Dermis microvascular lymphatic vessel endothelial cell (primary cell): ENCODE results near the gene TNIP1. TPM values are rescaled to one million over a fixed set of nuclear protein-coding genes. Genes with fewer than 3 reads are reported as not detected.

Source experiments
- DNase-seq, 2 donors: peaks; one replicate each; pipeline versions ENCODE4 v3.0.0 to v3.0.0-alpha.2; 2010; ENCODE audit warnings: low read depth in 2 of 2
- total RNA-seq: library from RNA; depleted of rRNA; stranded (reverse); fragments of >200 nt; gene quantifications from 2 replicates; pipeline ENCODE4 v1.2.1, GENCODE V29; 2014

Gene TNIP1
- total RNA-seq, result 69.1 and 93.1 TPM in 2 replicates

DNA sequence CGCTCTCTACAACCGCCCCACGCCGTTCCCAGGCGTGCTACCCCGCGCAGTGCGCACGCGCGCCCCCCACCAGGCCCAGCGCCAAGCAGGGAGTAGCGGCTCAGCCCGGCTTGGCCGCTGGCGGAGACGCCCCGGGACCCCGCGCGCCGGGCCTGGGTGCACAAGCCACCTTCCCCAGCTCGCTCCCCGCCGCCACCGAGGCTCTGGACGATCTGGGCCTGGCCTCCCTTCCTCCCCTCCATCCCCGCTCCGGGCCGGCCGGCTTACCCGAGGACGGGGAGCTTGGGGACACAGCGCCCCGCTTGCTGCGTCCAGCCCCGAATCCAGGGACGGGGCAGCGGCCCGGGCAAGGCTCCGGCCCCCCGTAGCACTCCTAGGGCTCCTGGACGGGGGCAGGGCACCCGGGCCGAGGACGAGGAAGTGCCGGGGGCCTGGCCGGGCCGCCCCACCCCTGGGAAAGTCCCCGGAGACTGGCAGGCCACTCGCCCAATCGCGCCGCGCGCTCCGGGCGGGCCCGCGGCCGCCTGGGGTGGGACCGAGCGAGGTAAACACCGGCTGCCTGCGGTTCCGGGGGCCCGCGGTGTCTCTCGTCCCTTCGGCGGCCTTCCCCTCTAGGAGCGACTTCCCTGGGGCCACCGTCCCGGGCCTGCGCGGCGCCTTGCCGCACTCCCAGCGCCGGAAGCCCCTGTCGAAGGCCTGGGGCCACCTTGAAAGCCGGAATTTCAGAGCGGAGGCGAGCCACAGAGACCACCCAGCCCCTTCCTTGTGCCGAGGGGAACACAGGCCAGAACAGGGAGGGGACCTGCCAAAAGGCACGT, at the start of gene TNIP1:
Gene TNIP1 (minus strand): TSS at position 422 of the 818 bp plus-strand sequence. CDS start 15,939 bp downstream, outside the sequence.
- DNase-seq, result peak; percentile 82 to 96

DNA sequence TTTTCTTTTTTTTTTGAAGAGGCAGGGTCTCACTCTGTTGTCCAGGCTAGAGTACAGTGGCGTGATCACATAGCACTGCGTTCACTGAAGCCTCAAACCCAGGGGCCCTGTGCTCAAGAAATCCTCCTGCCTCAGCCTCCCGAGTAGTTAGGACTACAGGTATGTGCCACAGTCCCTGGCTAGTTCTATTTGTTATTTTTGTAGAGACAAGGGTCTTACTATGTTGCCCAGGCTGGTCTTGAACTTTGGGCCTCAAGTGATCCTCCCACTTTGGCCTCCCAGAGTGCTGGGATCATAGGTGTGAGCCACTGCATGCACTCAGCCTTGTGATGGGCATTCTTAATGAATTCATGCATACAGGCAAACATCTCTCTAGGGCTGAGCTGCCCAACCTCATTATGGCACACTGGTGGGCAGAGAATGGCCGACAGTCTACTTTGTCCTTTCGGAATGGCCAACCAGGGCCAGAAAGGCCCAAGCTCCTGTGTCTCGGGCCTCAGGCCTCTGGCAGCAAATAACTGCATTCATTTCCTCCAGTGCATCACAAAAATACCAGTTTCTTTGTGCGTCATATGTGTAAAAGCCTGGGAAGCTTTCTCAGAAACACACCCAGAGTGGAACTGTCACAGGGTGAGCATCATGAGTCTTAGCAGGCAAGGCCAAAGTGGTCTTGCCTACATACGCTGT, 49.5 kb upstream of the TNIP1 start:
- DNase-seq, result no peak

DNA sequence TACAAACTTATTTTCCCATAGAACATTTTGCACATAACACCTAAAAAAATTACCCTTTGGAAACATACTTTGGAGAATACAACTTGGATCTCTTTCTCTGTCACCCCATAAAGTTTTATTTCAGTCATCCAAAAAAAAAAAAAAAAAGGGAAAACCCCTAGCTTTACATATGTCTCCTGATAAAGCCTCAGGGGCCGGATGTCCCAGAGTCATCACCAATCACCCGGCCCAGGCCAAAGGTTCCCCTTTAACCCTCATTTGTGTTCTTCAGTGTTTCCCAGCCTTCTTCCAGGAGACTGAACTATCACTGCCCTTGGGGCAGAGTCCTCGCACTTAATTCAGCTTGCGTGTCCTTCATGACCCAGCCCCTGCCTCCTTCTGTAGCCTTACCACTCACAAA, 48.0 kb upstream of the TNIP1 start:
- DNase-seq, result no peak

GRCh38 chr5:151127926-151128325, 47.1 kb upstream of the TNIP1 start:
- DNase-seq, result no peak

DNA sequence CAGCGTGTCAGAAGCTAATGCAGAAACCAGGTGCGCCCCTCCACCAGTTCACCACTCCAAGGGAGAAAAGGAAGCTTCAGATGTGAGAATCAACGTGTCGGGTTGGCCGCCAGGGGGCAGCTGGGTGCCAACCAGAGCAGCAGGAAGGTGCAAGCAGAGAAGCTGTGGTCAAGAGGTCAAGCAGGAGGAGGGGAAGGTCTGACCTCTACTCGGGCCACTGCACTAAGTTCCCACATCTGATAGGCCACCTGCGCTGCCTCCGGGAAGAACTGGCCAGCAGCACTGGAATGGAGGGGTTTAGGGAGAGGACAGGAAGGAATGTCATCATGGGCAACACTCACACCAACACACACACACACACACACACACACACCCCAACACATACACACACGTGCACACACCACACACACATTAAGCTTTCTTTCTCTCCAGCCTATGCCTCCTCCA, 45.4 kb upstream of the TNIP1 start:
- peak; percentile 10 to 64 for DNase-seq

- no peak for DNase-seq
These were observed 44.6 kb upstream of the TNIP1 start for GRCh38 chr5:151125421-151125820.

DNA sequence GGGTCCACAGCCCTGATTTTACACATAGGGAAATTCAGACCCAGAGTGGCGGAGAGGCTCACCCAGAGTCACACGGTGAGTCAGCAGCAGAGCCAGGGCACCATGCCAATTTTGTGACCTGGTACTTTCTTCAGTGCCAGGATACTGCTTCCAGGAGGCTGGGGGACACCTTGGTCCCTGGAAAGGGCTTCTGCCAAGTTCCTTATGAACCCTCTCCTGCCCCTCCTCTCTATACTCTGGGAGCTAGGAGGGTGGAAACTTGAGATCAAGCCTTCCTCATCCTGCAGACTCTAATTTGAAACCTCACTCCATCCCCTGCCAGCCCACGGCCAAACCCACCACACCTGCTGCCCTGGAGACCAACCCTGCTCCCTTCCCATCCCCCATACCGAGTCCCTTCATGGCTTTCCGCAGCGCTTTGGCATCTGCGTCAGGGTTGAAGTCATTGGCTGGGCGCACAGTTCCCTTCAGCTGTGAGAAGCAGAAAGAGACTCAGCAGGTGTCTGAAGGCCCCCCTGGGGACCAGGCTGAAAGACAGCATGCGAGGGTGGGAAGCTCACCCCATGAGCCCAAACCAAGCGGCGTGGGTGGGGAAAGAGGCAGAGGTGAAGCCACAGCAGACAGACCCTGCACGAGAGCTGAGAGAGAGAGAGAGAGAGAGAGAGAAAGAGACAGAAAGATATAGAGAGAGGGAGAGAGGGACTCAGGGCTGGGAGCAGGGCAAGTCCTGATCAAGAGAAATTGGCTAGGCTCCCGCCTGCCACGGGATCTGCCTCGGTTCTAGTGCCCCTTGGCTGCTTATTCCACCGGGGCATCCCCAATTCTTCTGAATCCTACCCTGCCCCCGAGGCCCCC, 43.3 kb upstream of the TNIP1 start:
- peak in 1 of 2 donors; percentile 39 for DNase-seq

DNA sequence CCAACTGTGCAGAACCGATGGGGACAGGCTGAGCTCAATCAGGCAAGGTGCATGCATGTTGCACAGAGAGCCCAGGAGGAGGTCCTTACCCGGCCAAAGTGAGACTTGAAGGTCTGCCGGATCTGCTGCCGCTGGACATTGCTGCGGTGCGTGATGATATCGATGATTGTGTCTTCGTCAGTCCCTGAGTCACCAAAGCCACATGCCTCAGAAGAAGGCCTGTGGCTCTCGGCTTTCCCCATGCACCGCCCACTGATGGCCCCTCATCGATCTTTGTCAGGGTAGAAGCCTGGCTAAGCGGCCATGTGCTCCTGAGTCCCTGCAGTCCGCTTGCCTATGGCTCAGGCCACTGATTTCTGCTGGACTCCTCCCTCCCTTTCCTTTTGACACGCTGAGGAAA, 42.0 kb upstream of the TNIP1 start:
- DNase-seq, result no peak

DNA sequence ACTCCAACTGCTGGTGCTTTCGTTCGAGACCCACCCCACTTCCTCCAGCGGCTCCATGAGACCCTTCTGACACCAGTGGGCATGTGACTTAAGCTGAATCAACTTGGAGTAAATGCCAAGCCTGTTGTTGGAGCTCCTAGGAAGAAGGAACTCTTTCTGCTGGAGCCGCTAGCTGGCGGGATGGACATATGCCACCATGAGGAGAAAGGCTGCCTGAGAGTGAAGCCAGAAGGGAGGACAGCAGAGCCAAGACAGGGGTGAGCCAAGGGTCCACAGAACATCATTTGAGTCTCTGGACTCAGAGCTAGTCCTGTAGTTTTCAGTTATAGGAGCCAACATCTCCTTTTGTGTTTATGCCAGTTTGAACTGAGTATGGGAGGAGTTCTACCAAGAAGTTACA, 40.8 kb upstream of the TNIP1 start:
- no peak for DNase-seq

DNA sequence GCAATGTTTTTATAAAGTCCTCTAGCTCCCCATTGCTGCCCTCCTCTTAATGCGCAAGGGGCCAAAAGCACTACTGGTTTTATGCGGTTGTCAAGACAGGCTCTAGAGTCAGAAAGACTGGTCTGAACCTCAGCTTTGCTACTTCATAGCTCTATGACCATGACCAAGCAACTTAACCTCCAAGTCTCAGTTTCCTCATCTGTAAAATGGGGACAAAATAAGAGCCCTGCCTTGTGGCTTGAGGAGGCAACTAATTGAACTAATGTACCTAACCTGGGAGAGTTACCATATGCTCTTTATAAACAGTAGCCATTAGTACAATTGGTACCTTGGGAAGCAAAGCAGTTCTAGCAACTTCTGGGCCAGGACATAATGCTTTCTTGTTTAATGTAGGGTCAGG, 40.3 kb upstream of the TNIP1 start:
- no peak for DNase-seq

GRCh38 chr5:151118913-151119575, 38.2 kb upstream of the TNIP1 start:
- DNase-seq, result no peak

- DNase-seq, result peak in 1 of 2 donors; percentile 60
These were observed 34.6 kb upstream of the TNIP1 start for GRCh38 chr5:151115272-151115905.

DNA sequence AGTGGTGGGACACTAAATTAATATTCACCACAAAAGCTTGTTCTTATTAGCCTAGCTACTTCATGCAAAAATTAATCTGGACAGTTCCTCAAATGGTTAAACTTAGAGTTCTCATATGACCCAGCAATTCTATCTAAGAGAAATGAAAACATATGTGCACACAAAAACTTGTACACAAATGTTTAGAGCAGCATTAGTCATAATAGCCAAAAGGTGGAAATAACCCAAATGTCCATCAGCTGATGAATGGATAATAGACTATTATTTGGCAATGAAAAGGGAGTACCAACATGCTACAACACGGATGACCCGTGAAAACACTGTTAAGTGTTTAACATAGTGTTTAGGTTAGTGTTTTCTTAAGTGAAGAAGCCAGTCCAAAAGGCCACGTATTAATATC, 32.8 kb upstream of the TNIP1 start:
- no peak for DNase-seq

GRCh38 chr5:151110992-151111391, 30.2 kb upstream of the TNIP1 start:
- no peak for DNase-seq

GRCh38 chr5:151110122-151110681, 29.4 kb upstream of the TNIP1 start:
- DNase-seq, result no peak

GRCh38 chr5:151108566-151108965, 27.7 kb upstream of the TNIP1 start:
- no peak for DNase-seq

DNA sequence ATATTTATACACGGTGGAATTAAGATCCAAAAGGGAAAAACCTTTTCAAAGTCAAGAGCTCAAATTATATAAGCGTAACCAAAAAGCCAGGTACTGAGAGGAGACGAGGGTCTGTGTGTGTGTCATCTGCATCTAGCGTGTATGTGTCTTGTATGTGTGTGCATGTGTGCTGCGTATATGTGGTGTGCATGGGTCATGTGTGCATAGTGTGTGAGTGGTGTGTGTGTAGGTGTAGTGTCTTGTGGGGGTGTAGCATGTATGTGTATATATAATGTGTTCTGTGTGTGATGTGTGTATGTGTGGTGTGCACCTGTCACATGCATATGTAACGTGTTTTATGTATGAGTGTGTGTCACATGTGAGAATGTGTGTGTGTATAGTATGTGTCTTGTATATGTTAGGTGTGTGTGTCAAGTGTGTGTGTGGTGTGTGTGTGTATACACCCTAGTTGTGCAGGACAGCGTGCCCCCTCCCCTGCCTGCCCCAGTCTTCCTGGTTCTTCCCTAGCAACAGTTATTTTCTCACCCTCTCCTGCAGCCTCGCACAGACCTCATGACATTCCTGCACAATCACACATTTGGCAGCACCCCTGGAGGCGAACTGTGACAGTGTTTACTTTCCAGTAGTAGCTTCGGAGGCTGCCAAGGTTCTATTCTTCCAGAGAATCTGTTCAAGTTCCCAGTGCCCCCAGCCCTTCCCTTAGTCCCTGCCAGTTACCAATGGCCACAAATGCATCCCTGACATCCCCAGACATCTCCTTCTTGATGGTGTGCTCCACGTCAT, 27.1 kb upstream of the TNIP1 start:
- peak in 1 of 2 donors; percentile 27 for DNase-seq

DNA sequence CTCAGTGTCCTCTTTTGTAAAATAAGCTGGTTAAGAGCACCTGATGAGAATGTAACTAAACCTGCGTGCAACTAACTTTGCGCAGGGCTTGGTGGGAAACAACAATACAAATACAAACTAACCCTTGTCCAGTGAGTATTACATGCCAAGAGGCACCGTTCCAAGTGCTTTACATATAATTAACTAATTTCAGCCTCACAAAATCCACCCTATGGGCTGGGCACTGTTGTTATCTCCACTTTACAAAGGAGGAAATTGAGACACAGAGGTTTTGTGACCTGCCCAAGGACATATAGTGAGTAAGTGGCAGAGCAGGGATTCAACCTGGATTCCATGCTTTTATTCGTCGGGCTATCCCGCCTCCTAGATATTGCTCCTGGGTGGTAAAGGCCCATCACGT, 26.2 kb upstream of the TNIP1 start:
- no peak for DNase-seq

GRCh38 chr5:151106509-151106908, 25.7 kb upstream of the TNIP1 start:
- DNase-seq, result no peak

DNA sequence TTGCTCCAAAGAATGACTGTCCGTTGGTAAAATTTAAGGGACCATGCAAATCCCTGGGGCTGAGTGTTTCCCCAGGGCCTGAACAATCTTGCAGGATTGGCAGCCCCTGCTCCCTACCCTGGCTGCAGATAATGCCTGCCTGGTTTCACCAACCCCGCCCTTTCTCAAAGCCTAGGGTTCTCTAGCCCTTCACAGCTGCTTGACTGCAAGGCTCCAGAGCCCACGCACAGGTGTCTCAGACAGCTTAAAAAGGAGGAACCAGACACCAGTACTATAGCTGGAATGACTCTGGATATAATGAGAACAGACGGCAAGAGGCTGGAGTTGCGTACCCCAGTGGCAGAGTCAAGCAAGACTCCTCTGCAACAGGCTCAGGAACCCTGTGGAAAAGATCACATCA, 25.2 kb upstream of the TNIP1 start:
- no peak for DNase-seq
